Stimulated activated CD4-positive, alpha-beta T cell treated with anti-CD3 and anti-CD28 coated beads, Interleukin-15, amount 100 ng/mL, for 1 hour (primary cell): ENCODE measurements around the gene MCM8.

Experiments
- DNase-seq, 2 donors: peaks; one replicate each; pipeline ENCODE4 v3.0.0-alpha.2; 2020; ENCODE audit warnings: low read depth in 1 of 2, low spot score in 1 of 2

Gene MCM8

GRCh38 chr20:5950271-5951031, at the start of gene MCM8, which contains the start of gene TRMT6:
MCM8 (plus strand) TSS chr20:5950652; CDS start chr20:5952016, 1,364 bp downstream.
TRMT6 (minus strand) TSS chr20:5950533; CDS start chr20:5950405, 128 bp downstream.
- DNase-seq: peak; percentile 86 to 92

- DNase-seq: no peak
These were observed 49.5 kb upstream of the MCM8 start for GRCh38 chr20:5900908-5901307.

GRCh38 chr20:5908981-5909380, 41.5 kb upstream of the MCM8 start:
- DNase-seq: no peak

GRCh38 chr20:5910186-5910585, 40.3 kb upstream of the MCM8 start:
- no peak for DNase-seq

- DNase-seq: no peak
These were observed 37.3 kb upstream of the MCM8 start for GRCh38 chr20:5913166-5913565.

GRCh38 chr20:5914859-5915258, 35.6 kb upstream of the MCM8 start:
- no peak for DNase-seq

- no peak for DNase-seq
These were observed 31.4 kb upstream of the MCM8 start for GRCh38 chr20:5918856-5919625.

- no peak for DNase-seq
These were observed 30.6 kb upstream of the MCM8 start for GRCh38 chr20:5919626-5920544.

GRCh38 chr20:5920581-5920980, 29.9 kb upstream of the MCM8 start:
- no peak for DNase-seq

- no peak for DNase-seq
These were observed 27.0 kb upstream of the MCM8 start for GRCh38 chr20:5923493-5923892.

- DNase-seq: no peak
These were observed 24.9 kb upstream of the MCM8 start for GRCh38 chr20:5925551-5925950.

GRCh38 chr20:5927749-5928462, 22.5 kb upstream of the MCM8 start:
- DNase-seq: no peak

GRCh38 chr20:5928836-5929715, 21.4 kb upstream of the MCM8 start:
- no peak for DNase-seq

GRCh38 chr20:5931411-5931810, 19.0 kb upstream of the MCM8 start:
- DNase-seq: no peak

- DNase-seq: no peak
These were observed 17.7 kb upstream of the MCM8 start for GRCh38 chr20:5932796-5933195.

- DNase-seq: no peak
These were observed 16.5 kb upstream of the MCM8 start for GRCh38 chr20:5933802-5934436.

- no peak for DNase-seq
These were observed 15.1 kb upstream of the MCM8 start for GRCh38 chr20:5935384-5935783.

- DNase-seq: no peak
These were observed 14.2 kb upstream of the MCM8 start for GRCh38 chr20:5936238-5936637.

- no peak for DNase-seq
These were observed 11.9 kb upstream of the MCM8 start for GRCh38 chr20:5938456-5939029.
